DND-41 (cell line): ENCODE measurements around the gene LTBP2.

Experiments
- ATAC-seq: fragments of 200-7000 bp; cut with Tn5 transposase; 3 replicates; pipeline ENCODE4 v1.9.1; 2021; ENCODE audit warnings: low read depth; ENCODE audit not compliant: insufficient read depth
- DNase-seq: peaks from one replicate; pipeline ENCODE4 v3.0.0-alpha.2; 2020
- H2AFZ ChIP-seq: 2 replicates; pipeline ENCODE4 v1.6.0; 2012; ENCODE audit warnings: low read depth, low read length
- H3K27ac ChIP-seq: 2 replicates; pipeline ENCODE4 v1.5.1; 2012; ENCODE audit warnings: low read length, inconsistent platforms
- H3K27me3 ChIP-seq: fragments of 200-600 bp; sonication (generic); 2 replicates; pipeline ENCODE4 v1.6.0; 2012; ENCODE audit warnings: low read length, mild to moderate bottlenecking, inconsistent platforms; ENCODE audit not compliant: insufficient read depth, poor library complexity
- H3K36me3 ChIP-seq: 2 replicates; pipeline ENCODE4 v1.5.1; 2012; ENCODE audit warnings: low read length, inconsistent platforms; ENCODE audit not compliant: insufficient read depth
- H3K4me1 ChIP-seq: 2 replicates; pipeline ENCODE4 v1.5.1; 2012; ENCODE audit warnings: mild to moderate bottlenecking, low read length; ENCODE audit not compliant: insufficient read depth
- H3K4me2 ChIP-seq: 2 replicates; pipeline ENCODE4 v1.6.0; 2012; ENCODE audit warnings: mild to moderate bottlenecking, moderate library complexity, low read length, inconsistent platforms; ENCODE audit not compliant: insufficient read depth
- H3K4me3 ChIP-seq, 2 experiments: fragments of 200-600 bp in 1 of 2; shearing (Covaris generic) in 1 of 2; 2 replicates each; pipeline ENCODE4 v1.5.1; 2012 to 2016; ENCODE audit warnings: inconsistent platforms in 2 of 2, low read length in 2 of 2, mild to moderate bottlenecking in 2 of 2, low read depth in 1 of 2, moderate library complexity in 1 of 2
- H3K79me2 ChIP-seq: 2 replicates; pipeline ENCODE4 v1.6.0; 2012; ENCODE audit warnings: low read length, inconsistent platforms; ENCODE audit not compliant: insufficient read depth
- H3K9ac ChIP-seq: 2 replicates; pipeline ENCODE4 v1.6.0; 2012; ENCODE audit warnings: low read depth, mild to moderate bottlenecking, inconsistent platforms, low read length, moderate library complexity
- H3K9me3 ChIP-seq: 2 replicates; pipeline ENCODE4 v1.5.1; 2012; ENCODE audit warnings: low read length, moderate library complexity, mild to moderate bottlenecking, inconsistent platforms; ENCODE audit not compliant: insufficient read depth, severe bottlenecking
- H4K20me1 ChIP-seq: 2 replicates; pipeline ENCODE4 v1.6.0; 2012; ENCODE audit warnings: low read length; ENCODE audit not compliant: insufficient read depth
- EZH2 ChIP-seq: IDR thresholded peaks from 3 replicates; pipeline ENCODE4 v1.6.1; 2012; ENCODE audit warnings: borderline replicate concordance, low read depth, mild to moderate bottlenecking, moderate library complexity, low read length, inconsistent platforms; ENCODE audit not compliant: severe bottlenecking
- TF ChIP-seq, protein P1 (sequence below): IDR thresholded peaks from 2 replicates; pipeline ENCODE4 v1.5.1; 2012; ENCODE audit warnings: borderline replicate concordance, low read length, moderate library complexity, mild to moderate bottlenecking; ENCODE audit not compliant: poor library complexity, severe bottlenecking; ENCODE audit errors: extremely low read depth

The LTBP2 gene

DNA sequence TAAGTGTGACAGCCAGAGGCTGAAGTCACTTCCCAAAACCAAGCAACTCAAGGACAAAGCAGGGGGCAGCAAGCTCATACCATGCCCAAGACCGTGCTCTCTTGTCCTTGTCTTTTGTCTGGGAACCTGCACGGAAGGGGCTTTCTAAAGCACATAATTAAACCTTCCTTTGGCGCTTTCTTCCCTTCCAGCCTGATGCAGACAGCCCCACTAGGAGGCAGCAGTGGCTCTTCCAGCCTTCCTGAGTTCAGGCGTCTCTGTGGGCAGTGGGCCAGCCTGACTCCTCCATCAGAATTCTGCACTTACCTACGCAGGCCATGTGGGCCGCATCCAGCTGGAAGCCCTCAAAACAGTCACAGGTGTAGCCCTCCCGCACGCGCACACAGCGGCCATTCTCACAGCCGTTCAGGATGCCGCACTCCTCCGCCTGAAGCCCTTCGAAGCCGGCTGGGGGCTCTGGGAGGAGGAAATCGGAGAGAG lies 110.9 kb downstream of the LTBP2 start:
- no peaks in the 10 kb centered on the region for H3K79me2 ChIP-seq
- H2AFZ ChIP-seq: no peak overlapping the region
- DNase-seq (no peak), ATAC-seq (0 out of 3 replicates have a peak, but pooled peaks have one; percentile 29)
- no peaks in the 10 kb centered on the region for H3K9me3 ChIP-seq
- no peak for TF ChIP-seq EZH2
- TF ChIP-seq, protein P1, sequence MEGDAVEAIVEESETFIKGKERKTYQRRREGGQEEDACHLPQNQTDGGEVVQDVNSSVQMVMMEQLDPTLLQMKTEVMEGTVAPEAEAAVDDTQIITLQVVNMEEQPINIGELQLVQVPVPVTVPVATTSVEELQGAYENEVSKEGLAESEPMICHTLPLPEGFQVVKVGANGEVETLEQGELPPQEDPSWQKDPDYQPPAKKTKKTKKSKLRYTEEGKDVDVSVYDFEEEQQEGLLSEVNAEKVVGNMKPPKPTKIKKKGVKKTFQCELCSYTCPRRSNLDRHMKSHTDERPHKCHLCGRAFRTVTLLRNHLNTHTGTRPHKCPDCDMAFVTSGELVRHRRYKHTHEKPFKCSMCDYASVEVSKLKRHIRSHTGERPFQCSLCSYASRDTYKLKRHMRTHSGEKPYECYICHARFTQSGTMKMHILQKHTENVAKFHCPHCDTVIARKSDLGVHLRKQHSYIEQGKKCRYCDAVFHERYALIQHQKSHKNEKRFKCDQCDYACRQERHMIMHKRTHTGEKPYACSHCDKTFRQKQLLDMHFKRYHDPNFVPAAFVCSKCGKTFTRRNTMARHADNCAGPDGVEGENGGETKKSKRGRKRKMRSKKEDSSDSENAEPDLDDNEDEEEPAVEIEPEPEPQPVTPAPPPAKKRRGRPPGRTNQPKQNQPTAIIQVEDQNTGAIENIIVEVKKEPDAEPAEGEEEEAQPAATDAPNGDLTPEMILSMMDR: peak; percentile 50
- H4K20me1 ChIP-seq: no peaks in the 10 kb centered on the region
- H3K9ac ChIP-seq: no peak overlapping the region
- no peaks in the 10 kb centered on the region for H3K4me1 ChIP-seq
- no peaks in the 10 kb centered on the region for H3K27me3 ChIP-seq
- H3K36me3 ChIP-seq: no peaks in the 10 kb centered on the region; the same call in 1 of the 2 replicates
- H3K4me3 ChIP-seq: no peak overlapping the region
- H3K27ac ChIP-seq: no peak overlapping the region
- H3K4me2 ChIP-seq: no peak overlapping the region

DNA sequence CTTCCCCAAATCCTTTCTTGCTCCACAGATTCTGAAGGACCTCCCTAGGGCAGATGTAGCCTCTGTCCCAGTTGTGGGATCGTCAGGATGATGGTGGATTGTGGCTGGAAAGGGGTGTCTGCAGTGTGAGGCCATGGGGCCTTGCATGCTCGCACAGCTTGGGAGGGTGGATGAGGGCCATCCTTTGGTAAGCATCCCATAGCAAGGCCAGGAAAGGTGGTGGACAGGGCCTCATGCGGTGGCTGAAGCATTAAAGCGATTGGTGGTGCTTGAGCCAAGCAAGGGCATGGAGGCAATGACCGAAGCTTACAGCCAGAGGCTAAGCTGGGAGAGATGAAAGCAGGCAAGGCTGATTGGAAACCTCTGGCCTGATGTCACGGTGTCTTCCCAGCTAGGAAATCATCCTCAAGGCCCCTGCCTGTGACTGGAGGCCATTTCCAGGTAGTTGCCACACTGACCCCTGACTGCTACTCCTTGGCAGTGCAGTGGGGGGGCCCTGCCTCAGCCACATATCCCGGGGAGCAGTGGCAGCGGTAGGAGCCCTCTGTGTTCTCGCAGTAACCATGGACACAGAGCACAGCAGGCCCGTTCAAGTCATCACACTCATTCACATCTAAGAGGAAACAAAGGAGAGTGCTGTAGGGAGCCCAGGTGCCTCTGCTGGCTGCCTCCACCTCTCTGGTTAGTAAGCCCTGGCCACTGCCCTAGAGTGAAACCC lies 111.5 kb downstream of the LTBP2 start:
- no peaks in the 10 kb centered on the region for H3K79me2 ChIP-seq
- H3K4me1 ChIP-seq: no peaks in the 10 kb centered on the region
- H3K4me2 ChIP-seq: no peak overlapping the region
- H3K27ac ChIP-seq: no peak overlapping the region
- no peak overlapping the region for H3K4me3 ChIP-seq
- ATAC-seq (no peak), DNase-seq (no peak)
- peaks cover under 1% of the 10 kb centered on the region; the same call in 1 of the 2 replicates for H3K36me3 ChIP-seq
- no peaks in the 10 kb centered on the region for H3K27me3 ChIP-seq
- H4K20me1 ChIP-seq: no peaks in the 10 kb centered on the region
- no peaks in the 10 kb centered on the region for H3K9me3 ChIP-seq
- no peak overlapping the region for H2AFZ ChIP-seq
- TF ChIP-seq, protein P1: no peak
- no peak for TF ChIP-seq EZH2
- H3K9ac ChIP-seq: no peak overlapping the region

DNA sequence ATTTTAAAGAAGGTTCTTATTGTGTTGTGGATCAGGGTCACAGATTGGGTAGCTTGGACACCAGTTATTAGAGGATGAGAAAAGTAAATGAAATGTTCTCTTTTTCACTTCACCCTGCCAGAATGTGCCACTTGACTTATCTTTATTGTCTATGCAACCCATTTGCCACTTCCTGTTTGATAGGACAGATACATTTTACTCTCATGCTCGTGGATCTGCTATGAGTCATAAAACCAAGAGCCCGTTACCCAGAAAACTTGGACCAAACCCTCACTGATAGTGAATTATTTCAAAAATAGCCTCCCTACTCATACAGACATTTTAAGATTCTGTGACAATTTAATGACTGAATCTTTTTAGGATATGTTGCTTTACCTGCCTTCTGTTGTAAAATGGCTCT lies 116.7 kb downstream of the LTBP2 start:
- TF ChIP-seq, protein P1: no peak
- no peak for TF ChIP-seq EZH2

More for the DNA sequence above, 116.7 kb downstream of the LTBP2 start:
- H3K36me3 ChIP-seq: peaks cover 5% of the 10 kb centered on the region
- H3K27ac ChIP-seq: no peak overlapping the region
- no peak overlapping the region for H2AFZ ChIP-seq
- no peak for ATAC-seq
- peaks cover 30% of the 10 kb centered on the region for H3K4me1 ChIP-seq
- no peaks in the 10 kb centered on the region for H4K20me1 ChIP-seq
- no peak overlapping the region for H3K4me3 ChIP-seq
- DNase-seq: no peak
- no peaks in the 10 kb centered on the region for H3K27me3 ChIP-seq
- H3K79me2 ChIP-seq: peaks cover 32% of the 10 kb centered on the region
- H3K9ac ChIP-seq: no peak overlapping the region
- no peaks in the 10 kb centered on the region for H3K9me3 ChIP-seq
- peak overlapping the region; percentile 83; the same call in 1 of the 2 replicates for H3K4me2 ChIP-seq
